Uterus (tissue), 4 donors: Measurements from ENCODE around the gene C5orf15. TPM values are rescaled to one million over a fixed set of nuclear protein-coding genes. Genes with fewer than 3 reads are reported as not detected.

Source experiments
- DNase-seq, 2 donors: peaks; one replicate each; pipeline ENCODE4 v3.0.0-alpha.2; 2019 to 2020
- H3K27ac ChIP-seq, 2 donors: fragments of 200-600 bp; sonication (generic); 1 replicate in 1 of 2; 2 replicates in 1 of 2; pipeline ENCODE4 v1.5.1; 2016 to 2018
- H3K27me3 ChIP-seq, 2 donors: fragments of 200-600 bp; sonication (generic); one replicate each; pipeline ENCODE4 v1.5.1; 2018 to 2019; ENCODE audit warnings: control low read depth in 1 of 2
- H3K36me3 ChIP-seq, 2 donors: fragments of 200-600 bp; sonication (generic); one replicate each; pipeline ENCODE4 v1.5.1; 2019; ENCODE audit warnings: control low read depth in 1 of 2
- H3K4me1 ChIP-seq, 2 donors: fragments of 200-600 bp; sonication (generic); one replicate each; pipeline ENCODE4 v1.5.1; 2018 to 2019; ENCODE audit warnings: control low read depth in 1 of 2
- H3K4me3 ChIP-seq, 2 donors: fragments of 200-600 bp; sonication (generic); 1 replicate in 1 of 2; 2 replicates in 1 of 2; pipeline ENCODE4 v1.5.1; 2018 to 2019; ENCODE audit warnings: mild to moderate bottlenecking in 1 of 2
- H3K9me3 ChIP-seq, 2 donors: fragments of 200-600 bp; sonication (generic); one replicate each; pipeline ENCODE4 v1.5.1; 2019; ENCODE audit warnings: control low read depth in 1 of 2
- CTCF ChIP-seq, 4 experiments: fragments of 200-600 bp in 2 of 4; fragments of 450-650 bp in 2 of 4; sonication (generic) in 2 of 4; IDR thresholded peaks; one replicate each; pipeline ENCODE4 v1.5.1; 2016 to 2019; ENCODE audit warnings: antibody characterized with exemption in 4 of 4, mild to moderate bottlenecking in 2 of 4, moderate library complexity in 1 of 4
- POLR2A ChIP-seq, 2 donors: fragments of 450-650 bp; IDR thresholded peaks; one replicate each; pipeline ENCODE4 v1.6.1; 2016; ENCODE audit warnings: antibody characterized with exemption in 2 of 2, mild to moderate bottlenecking in 1 of 2, moderate library complexity in 1 of 2
- intact Hi-C: fragments of 100-400 bp; cut with DNase I; formaldehyde crosslinking; loops from one replicate; pipeline ENCODE4 v1.15.1; 2023; ENCODE audit warnings: low total_unique reads
- total RNA-seq, 4 donors: library from RNA; depleted of rRNA in 3 of 4; stranded (reverse); fragments of >200 nt in 3 of 4; gene quantifications; one replicate each; pipeline versions ENCODE4 v1.1.0 to v1.2.4, GENCODE V29; 2014 to 2023
- donor health status: DM: yes; HTN: yes; CAD: no.

Gene C5orf15
- total RNA-seq, 4 donors from 2014 or later = 10.5 to 98.9 (median 27.5) TPM

DNA sequence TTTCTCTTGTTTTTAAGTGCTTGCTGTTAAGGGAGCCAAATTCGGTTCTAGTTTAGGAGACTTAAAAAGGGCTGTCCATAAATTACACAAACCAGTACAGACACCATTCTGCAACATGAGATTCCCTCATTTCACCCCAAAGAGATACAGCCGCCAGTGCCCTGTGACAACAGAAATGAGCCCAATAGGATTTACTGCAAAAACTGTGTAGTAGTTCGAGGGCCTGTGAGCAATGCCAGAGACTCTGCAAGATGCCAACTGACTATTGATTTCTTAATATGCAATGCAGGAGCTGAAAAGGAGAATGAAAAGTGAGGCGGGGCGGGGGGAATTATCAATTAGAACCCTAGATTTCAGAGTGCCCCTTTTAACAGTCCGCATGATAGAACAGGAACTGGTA is 5.7 kb upstream of the C5orf15 start:
- H3K9me3 ChIP-seq = no peaks in the 10 kb centered on the region
- TF ChIP-seq POLR2A (IDR thresholded peaks at IDR 0.05) (no peak), CTCF (IDR thresholded peaks at IDR 0.05) (no peak)
- H3K27ac ChIP-seq = no peak overlapping the region
- no peak for DNase-seq
- H3K4me3 ChIP-seq = no peak overlapping the region
- H3K4me1 ChIP-seq = no peaks in the 10 kb centered on the region
- intact Hi-C loops = no loop called here
- no peaks in the 10 kb centered on the region for H3K27me3 ChIP-seq
- H3K36me3 ChIP-seq = no peaks in the 10 kb centered on the region

DNA sequence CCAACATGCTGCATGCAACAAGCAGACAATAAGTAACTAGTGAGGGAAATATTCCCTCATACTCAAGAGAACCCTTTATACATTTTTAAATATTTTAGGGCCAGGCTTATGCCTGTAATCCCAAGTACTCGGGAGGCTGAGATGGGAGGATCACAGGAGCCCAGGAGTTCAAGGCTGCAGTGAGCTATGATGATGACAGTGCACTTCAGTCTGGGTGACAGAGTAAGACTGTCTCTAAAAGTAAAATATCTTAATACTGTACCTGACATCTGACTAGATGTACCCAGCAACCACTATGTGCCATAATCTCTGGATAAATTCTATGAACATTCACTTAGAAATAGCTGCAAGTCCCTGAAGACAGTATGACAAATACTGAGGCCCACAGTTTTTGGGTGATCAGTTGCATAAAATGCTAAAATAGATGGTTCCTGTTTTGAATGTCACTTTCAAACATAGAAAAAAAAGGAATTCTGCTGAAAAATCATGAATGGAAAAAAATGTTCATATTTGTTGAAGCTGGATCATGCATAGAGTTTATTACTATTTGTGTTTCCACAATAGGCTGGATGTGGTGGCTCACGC is 2.0 kb upstream of the C5orf15 start:
- DNase-seq = no peak

DNA sequence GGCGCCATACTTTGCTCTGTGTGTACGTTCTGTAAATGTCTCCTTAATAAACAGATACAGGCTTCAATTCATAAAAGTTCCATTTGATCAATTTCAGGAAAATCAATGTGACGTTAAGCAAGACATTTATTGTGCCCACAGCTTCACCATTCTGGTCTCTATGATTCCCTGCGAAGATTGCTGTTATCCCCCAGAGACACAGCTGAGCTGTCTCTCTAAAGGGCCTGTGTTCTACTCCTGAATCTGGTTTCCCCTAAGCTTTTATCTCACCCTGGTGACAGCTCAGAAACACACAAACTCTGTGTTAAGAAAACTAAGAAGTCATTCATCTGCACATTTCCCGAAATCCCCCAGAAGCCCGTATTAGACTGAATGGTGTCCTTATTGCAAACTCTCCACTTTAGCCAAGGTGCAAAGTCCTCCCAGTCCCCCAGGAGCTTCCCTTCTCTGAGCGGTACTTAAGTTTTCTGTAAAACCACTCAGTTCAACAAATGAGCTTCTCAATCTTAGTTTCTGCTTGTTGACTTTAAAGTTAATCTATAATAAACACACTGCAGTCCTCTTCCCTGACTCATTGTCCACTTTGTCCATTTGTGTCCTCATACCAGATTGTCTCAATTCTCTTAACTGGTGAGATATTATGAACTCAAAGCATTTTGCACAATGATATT is 1.4 kb upstream of the C5orf15 start:
- no peak overlapping the region for H3K4me3 ChIP-seq

More for the DNA sequence above, 2.0 kb upstream of the C5orf15 start:
- H3K27me3 ChIP-seq = no peaks in the 10 kb centered on the region
- no peaks in the 10 kb centered on the region for H3K36me3 ChIP-seq
- H3K9me3 ChIP-seq = no peaks in the 10 kb centered on the region
- no peaks in the 10 kb centered on the region for H3K4me1 ChIP-seq
- H3K4me3 ChIP-seq = no peak overlapping the region
- no peak overlapping the region for H3K27ac ChIP-seq
- intact Hi-C loops = no loop called here
- TF ChIP-seq POLR2A (IDR thresholded peaks at IDR 0.05) (no peak), CTCF (IDR thresholded peaks at IDR 0.05) (no peak)

DNA sequence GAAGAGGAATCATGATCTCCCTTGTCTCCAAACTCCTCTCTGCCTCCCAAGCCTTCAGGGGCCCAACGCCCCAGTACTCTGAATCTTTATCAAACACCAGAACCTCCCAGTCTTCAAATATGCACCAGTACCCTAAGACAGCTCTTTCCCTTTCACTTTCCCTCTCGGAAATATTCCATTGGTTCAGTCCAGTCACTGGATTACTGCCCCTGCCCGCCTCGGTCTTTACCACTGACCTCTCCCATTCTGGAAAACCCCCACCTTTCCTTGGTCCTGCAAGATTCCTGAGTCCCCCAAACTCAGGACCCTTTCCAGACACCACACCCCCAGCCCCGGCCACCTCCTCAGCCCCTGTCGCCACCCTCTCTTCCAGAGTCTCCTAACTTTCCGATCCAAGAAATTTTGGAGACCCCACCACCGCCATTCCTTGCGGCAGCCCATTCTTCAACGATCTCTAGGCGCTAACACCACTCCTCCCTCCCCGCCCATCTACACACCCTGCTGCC is 674 bp downstream of the C5orf15 start:
- DNase-seq = no peak
- TF ChIP-seq CTCF (IDR thresholded peaks at IDR 0.05) (no peak), POLR2A (IDR thresholded peaks at IDR 0.05) (no peak)
- H3K36me3 ChIP-seq = no peaks in the 10 kb centered on the region
- peak overlapping the region; percentile 73 to 91 for H3K4me3 ChIP-seq
- no peaks in the 10 kb centered on the region for H3K4me1 ChIP-seq
- intact Hi-C loops = no loop called here
- no peaks in the 10 kb centered on the region for H3K9me3 ChIP-seq
- H3K27ac ChIP-seq = peak overlapping the region; percentile 80 to 97
- H3K27me3 ChIP-seq = no peaks in the 10 kb centered on the region

More for the DNA sequence above, 1.4 kb upstream of the C5orf15 start:
- no peak for DNase-seq
- Histone ChIP-seq H3K9me3 (no peaks in the 10 kb centered on the region), H3K4me1 (no peaks in the 10 kb centered on the region), H3K27ac (no peak overlapping the region), H3K36me3 (no peaks in the 10 kb centered on the region), H3K27me3 (no peaks in the 10 kb centered on the region)
- intact Hi-C loops = no loop called here
- TF ChIP-seq CTCF (IDR thresholded peaks at IDR 0.05) (no peak), POLR2A (IDR thresholded peaks at IDR 0.05) (no peak)

- intact Hi-C loops = no loop called here
- TF ChIP-seq CTCF (IDR thresholded peaks at IDR 0.05) (no peak), POLR2A (IDR thresholded peaks at IDR 0.05) (no peak)
- H3K4me3 ChIP-seq = peak overlapping the region in 1 of 2 donors; percentile 91
Measured at GRCh38 chr5:133967124-133967523, 1.3 kb downstream of the C5orf15 start.

More at GRCh38 chr5:133967124-133967523, 1.3 kb downstream of the C5orf15 start:
- H3K27me3 ChIP-seq = no peaks in the 10 kb centered on the region
- peak overlapping the region; percentile 80 to 97 for H3K27ac ChIP-seq
- H3K9me3 ChIP-seq = no peaks in the 10 kb centered on the region
- H3K36me3 ChIP-seq = no peaks in the 10 kb centered on the region
- H3K4me1 ChIP-seq = no peaks in the 10 kb centered on the region
- no peak for DNase-seq
